ENCODE data around the gene TMEM51.
A peak's percentile ranks its signal among the peaks of the same experiment; 100 is the strongest.
"Not testable (repeated sequence)": the region's sequence is repeated elsewhere in the genome, so short reads cannot be mapped to it uniquely, and the experiment has no call there.

TMEM51 gene

GRCh38 chr1:15155888-15156741 lies 2.6 kb downstream of the TMEM51 start:
- no peak for DNase-seq

GRCh38 chr1:15156807-15157380 lies 3.3 kb downstream of the TMEM51 start:
- DNase-seq: no peak

GRCh38 chr1:15157524-15158399 lies 4.2 kb downstream of the TMEM51 start:
- no peak for DNase-seq

GRCh38 chr1:15158506-15159165 lies 5.1 kb downstream of the TMEM51 start:
- no peak for DNase-seq

DNA sequence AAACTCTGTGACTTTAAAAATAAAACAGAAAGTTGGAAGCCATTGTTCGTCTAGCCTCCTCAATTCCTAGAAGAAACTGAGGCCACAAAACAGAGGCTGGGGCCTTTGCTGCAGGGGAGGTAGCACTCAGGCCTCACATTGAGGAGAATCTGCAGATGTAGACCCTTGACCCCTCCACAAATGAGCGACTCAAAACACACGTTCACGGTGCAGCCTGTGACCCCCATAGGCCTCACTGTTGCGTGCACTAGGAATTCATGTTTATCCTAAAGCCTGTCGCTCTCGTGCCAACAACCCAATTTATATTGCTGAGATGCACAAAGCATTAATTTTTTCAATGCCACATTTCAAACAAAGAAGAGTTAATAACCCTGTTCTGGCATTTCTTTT lies 5.6 kb downstream of the TMEM51 start:
- no peak for DNase-seq

DNA sequence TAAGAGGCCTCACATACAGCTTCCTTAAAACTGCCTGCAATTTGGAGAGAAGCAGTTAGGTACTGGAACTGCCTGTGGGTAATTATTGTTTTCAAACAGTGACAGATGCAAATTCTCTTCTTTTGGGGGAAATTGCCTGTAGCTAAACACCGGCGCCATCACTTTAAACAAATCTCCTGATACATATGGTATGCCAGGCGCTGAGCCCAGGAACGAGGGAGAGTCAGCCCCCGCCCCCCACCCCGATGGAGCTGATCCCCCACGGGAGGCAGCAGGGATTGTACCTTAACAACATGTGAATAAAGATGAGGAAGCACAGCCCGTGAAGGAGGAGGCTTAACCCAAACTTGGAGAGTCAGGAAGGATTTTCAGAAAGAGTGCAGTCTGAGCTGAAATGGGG lies 7.1 kb downstream of the TMEM51 start:
- DNase-seq: no peak

- no peak for DNase-seq
Observed at GRCh38 chr1:15167386-15167785, 13.8 kb downstream of the TMEM51 start.

DNA sequence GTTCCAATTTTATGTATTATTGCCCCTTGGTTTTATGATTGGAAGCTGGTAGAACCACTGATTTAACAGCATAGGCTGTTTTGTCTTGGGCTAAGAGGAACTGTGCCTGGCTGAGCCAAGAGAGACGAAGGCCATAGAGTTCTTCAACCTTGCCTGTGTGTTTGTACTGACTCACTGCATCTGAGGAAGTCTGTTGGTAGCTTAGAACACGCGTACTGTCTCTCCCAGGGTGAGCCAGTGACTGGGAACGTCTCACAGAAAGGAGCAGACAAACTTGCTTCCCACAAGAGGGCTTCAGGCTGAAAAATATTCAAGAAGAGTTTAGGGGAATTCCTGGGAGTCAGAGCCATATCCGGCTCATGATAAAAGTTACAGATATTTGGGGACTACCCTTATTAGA lies 14.9 kb downstream of the TMEM51 start:
- peak; percentile 27 for DNase-seq

- DNase-seq: no peak
Observed at GRCh38 chr1:15170071-15170470, 16.5 kb downstream of the TMEM51 start.

GRCh38 chr1:15171271-15171908 lies 17.8 kb downstream of the TMEM51 start:
- DNase-seq: no peak

DNA sequence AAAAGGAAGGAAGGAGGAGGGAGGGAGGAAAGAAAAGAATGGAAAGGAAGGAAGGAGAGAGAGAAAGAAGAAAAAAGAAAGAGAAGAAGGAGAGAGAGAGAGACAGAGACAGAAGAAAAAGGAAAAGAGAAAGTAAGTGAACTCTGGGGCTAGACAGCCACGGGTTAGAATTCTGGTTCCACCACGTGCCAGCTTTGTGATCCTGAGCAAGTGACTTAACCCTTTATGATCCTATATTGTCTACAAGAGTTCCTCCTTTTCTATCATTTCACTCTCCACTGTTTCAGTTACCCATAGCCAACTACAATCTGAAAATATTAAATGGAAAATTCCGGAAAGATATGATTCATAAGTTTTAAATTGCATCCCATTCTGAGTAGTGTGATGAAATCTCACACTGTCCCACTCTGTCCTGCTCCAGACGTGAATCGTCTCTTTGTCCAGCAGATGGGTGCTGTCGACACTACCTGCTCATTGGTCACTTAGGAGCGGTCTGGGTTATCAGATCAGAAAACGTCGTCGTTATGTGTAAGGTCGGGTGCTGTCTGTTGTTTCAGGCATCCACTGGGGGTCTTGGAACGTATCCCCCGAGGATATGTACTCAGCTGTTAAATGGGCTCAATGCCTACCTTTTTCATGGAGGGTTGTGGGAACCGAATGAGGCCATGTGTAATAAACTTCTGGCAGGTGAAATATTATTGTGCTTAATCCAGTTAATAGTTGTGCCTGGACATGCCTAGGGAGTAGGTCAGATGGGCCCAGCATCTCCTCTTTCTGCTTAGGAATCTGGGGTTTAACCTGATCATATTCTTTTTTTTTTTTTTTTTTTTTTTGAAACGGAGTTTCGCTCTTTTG lies 19.1 kb downstream of the TMEM51 start:
- DNase-seq: no peak

GRCh38 chr1:15173863-15174614 lies 20.5 kb downstream of the TMEM51 start:
- DNase-seq: peak; percentile 29

- DNase-seq: no peak
Observed at GRCh38 chr1:15174615-15174983, 21.1 kb downstream of the TMEM51 start.

- DNase-seq: not testable (repeated sequence)
Observed at GRCh38 chr1:15175324-15176094, 22.0 kb downstream of the TMEM51 start.

DNA sequence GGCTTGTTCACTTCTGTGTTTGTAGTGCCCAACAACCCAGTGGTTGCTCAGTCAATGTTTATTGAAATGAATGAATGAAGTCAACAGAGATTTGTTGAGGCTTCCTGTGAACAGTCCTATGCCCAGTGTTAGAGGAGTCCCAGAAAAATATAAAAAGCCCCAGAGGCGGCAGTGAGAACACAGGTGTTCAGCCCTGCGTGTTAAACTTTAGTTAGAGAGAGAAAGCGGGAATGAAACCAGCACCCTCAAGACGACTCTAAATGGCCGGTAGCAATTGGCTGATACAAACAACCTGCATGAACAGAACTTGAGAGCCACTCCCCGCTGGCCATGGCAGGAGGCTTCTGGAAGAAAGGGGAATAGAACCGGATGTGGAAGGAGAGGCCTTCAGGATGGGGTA lies 22.6 kb downstream of the TMEM51 start:
- DNase-seq: no peak

- DNase-seq: no peak
Observed at GRCh38 chr1:15176898-15177665, 23.5 kb downstream of the TMEM51 start.

DNA sequence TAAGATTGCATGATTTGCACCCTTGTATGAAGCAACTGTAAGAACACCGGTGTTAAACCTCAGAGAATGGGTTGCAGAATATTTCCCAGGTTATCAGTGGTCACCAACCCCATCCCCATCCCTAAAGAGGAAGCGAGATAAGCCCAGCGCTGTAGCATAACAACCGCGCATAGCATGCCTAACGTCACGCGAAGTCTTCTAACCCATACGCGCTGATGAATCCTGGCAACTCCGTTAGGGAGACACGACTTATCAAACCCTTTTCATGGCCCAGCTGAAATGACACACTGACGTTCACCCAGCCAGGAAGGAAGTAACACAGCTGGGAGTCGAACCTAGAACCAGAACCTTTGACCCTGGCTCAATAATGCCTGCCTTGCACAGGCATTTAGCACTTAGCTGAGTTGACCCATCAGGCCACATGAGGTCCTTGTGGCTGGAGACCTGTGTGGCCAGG lies 24.2 kb downstream of the TMEM51 start:
- peak; percentile 85 for DNase-seq

GRCh38 chr1:15178571-15179484 lies 25.3 kb downstream of the TMEM51 start:
- no peak for DNase-seq

Data from hematopoietic multipotent progenitor cell treated with erythropoietin and hydrocortisone succinate and interleukin-3 and kit ligand, for 6 days (in vitro differentiated cells).